ENCODE data around the gene MARF1.
"Not testable (repeated sequence)": the region's sequence is repeated elsewhere in the genome, so short reads cannot be mapped to it uniquely, and the experiment has no call there.

The MARF1 gene, protein sequence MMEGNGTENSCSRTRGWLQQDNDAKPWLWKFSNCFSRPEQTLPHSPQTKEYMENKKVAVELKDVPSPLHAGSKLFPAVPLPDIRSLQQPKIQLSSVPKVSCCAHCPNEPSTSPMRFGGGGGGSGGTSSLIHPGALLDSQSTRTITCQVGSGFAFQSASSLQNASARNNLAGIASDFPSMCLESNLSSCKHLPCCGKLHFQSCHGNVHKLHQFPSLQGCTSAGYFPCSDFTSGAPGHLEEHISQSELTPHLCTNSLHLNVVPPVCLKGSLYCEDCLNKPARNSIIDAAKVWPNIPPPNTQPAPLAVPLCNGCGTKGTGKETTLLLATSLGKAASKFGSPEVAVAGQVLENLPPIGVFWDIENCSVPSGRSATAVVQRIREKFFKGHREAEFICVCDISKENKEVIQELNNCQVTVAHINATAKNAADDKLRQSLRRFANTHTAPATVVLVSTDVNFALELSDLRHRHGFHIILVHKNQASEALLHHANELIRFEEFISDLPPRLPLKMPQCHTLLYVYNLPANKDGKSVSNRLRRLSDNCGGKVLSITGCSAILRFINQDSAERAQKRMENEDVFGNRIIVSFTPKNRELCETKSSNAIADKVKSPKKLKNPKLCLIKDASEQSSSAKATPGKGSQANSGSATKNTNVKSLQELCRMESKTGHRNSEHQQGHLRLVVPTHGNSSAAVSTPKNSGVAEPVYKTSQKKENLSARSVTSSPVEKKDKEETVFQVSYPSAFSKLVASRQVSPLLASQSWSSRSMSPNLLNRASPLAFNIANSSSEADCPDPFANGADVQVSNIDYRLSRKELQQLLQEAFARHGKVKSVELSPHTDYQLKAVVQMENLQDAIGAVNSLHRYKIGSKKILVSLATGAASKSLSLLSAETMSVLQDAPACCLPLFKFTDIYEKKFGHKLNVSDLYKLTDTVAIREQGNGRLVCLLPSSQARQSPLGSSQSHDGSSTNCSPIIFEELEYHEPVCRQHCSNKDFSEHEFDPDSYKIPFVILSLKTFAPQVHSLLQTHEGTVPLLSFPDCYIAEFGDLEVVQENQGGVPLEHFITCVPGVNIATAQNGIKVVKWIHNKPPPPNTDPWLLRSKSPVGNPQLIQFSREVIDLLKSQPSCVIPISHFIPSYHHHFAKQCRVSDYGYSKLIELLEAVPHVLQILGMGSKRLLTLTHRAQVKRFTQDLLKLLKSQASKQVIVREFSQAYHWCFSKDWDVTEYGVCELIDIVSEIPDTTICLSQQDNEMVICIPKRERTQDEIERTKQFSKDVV (N-terminal part only)

DNA sequence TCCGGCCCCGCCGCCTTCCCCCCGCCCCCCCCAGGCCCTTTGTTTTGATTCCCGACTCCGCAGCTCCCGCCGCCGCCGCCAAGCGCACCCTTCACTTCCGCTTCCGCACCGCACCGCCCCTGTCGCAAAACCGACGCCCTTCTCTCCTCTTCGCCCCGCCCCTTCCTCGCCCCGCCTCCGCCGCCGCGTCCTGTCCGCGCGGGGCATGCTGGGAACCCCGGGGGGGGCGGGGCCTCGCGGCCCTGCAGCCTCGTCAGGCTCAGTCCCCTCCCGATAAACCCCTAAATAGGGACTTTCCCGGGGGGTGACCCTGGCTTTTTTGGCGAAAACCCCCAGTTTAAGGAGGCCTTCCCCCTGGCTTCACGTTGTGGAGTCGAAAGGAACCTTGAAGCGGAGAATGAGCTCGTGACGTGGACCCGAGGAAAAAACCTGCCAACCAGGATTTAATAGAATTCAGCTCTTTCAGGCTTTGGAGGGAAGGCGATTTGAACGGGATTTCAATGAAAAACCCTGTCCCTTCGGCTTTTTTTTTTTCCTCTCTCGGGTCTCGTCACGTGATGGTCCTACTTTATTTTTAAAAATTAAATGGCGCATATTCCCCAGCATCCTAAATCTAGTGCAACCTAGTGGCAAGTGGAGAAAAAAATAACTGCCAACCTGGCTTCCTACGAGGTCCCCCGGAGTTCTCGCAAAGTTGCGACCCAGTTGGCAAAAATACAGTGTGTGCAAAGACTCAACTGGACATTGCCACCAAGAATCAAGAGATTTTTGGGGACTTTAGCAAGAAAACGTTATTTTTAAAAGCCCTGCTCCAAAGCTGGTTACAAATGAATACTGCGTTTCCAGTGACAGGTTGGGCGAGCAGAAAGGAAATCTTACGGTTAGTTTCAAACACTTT lies at the start of gene MARF1:
MARF1 (minus strand) TSS at position 107 of the 898 bp plus-strand sequence. CDS start 3,921 bp downstream, outside the sequence.
- peak; percentile 100 for DNase-seq

DNA sequence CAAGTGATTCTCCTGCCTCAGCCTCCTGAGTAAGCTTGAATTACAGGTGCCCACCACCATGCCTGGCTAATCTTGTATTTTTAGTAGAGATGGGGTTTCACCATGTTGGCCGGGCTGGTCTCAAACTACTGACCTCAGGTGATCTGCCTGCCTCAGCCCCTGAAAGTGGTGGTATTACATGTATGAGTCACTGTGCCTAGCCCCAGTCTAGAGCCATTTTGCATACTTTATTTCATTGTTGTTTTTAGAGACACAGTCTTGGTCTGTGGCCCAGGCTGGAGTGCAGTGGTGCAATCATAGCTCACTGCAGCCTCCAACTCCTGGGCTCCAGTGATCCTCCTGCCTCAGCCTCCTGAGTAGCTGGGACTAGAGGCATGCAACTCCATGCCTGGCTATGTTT lies 49.6 kb upstream of the MARF1 start:
- not testable (repeated sequence) for DNase-seq

DNA sequence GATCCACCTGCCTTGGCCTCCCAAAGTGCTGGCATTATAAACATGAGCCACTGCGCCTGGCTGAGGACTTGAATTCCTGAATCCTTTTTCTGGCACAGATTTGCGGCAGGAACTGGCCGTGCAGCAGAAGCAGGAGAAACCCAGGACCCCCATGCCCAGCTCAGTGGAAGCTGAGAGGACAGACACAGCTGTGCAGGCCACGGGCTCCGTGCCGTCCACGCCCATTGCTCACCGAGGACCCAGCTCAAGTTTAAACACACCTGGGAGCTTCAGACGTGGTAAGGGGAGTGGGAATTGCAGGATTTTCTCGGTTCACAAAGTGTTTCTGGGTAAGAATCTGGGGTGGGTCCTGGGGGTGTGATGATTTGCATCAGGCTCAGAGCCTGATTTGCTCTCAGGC lies 48.1 kb upstream of the MARF1 start:
- no peak for DNase-seq

DNA sequence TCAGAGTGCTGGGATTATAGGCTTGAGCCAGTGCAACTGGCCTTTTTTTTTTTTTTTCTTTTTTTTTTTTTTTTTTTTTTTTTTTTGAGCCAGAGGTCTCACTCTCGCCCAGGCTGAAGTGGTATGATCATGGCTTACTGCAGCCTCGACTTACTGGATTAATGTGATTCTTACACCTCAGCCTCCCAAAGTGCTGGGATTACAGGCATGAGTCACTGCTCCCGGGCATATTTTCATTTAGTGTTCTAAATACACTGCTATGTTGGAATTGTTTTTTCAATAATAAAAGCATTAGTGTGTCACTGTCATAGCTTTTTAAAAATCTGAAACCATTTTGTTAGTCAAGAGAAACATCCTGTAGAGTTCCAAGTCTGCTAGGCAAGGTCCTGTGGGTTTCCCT lies 47.3 kb upstream of the MARF1 start:
- no peak for DNase-seq

DNA sequence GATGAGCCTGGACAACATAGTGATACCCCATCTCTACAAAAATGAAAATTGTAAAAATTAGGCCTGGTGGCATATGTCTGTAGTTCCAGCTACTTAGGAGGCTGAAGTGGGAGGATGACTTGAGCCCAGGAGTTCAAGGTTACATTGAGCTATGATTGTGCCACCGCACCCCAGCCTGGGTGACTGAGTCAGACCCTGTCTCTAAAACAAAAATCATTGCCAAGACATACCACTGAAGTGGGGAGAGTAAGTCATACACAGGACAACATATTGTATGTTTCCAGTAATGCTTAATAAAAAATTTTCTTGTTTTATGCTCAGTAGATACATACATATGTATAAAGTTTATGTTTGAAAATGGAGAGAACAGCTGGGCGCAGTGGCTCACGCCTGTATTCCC lies 46.3 kb upstream of the MARF1 start:
- DNase-seq = no peak

DNA sequence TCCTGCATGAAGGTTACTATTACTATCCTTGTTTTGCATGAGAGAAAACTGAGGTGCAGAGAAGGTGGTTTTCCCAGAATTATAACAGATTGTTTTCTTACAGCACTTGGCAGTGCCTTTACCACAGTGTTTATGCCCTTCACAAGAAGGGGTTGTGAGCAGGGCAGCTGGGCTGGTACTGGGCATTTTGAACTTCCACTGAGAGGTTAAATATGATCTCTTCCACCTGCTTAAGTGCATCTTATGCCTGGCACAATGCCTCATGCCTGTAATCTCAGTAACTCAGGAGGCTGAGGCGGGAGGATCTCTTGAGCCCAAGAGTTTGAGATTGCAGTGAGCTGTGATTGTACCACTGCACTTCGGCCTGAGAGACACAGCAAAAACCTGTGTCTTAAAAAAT lies 43.3 kb upstream of the MARF1 start:
- no peak for DNase-seq

DNA sequence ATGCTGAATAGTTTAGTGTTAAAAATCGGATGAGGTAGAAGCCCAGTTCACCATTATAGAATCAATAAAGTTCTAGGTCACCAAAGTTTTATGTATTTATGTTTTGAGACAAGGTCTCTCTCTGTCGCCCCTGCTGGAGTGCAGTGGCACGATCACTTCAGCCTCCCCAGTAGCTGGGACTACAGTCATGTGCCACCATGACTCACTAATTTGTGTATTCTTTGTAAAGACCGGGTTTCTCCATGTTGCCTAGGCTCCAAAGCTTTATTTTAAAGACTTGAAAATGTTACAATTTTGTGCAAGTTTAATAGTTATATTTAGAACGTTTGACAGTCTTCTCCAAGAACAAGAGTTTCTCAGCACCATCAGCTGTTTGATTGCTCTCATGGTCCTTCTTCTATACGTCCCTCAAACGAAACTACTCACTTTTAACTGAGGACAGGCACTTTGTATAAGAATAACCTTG lies 39.2 kb upstream of the MARF1 start:
- peak; percentile 57 for DNase-seq

DNA sequence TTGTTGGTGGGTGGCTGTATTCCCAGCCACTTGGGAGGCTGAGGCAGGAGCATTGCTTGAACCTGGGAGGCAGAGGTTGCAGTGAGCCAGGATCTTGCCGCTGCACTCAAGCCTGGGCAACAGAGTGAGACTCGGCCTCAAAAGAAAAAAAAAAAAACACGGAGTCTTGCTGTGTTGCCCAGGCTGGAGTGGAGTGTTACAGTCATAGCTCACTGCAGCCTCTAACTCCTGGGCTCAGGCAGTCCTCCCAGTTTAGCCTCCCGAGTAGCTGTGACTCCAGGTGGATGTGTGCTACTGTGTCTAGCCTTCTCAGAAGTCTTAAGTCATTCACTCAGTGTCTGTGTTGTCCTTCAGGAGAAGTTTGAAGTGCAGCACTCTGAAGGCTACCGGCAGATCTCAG lies 34.5 kb upstream of the MARF1 start:
- DNase-seq = no peak

DNA sequence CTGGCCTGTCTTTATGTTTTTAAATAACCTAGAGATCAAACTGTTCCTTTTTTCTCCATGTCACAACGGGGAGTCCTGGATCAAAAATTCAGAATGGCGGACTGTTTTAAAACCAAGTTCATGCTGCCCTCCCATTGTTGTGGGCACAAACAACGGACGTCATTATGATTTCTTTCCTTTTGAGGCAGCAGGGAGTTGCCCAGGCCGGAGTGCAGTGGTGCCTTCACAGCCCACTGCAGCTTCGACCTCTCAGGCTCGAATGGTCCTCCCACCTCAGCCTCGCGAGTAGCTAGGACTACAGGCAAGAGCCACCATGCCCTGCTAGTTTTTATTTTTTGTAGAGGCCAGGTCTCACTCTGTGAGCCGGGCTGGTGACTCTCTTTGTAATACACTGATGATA lies 33.6 kb upstream of the MARF1 start:
- DNase-seq = no peak

DNA sequence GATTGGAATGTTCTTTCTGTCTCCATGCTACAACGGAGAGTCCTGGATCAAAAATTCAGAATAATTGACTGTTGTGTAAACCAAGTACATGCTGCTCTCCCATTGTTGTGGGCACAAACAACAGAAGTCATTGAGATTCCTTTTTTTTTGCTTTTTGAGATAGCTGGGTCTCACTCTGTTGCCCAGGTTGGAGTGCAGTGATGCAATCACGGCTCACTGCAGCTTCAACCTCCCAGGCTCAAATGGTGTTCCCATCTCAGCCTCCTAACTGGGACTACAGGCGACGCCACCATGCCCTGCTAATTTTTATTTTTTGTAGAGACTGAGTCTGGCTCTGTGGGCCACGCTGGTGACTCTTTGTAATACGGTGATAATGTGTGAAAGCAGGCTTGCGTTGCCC lies 31.6 kb upstream of the MARF1 start:
- DNase-seq = no peak

DNA sequence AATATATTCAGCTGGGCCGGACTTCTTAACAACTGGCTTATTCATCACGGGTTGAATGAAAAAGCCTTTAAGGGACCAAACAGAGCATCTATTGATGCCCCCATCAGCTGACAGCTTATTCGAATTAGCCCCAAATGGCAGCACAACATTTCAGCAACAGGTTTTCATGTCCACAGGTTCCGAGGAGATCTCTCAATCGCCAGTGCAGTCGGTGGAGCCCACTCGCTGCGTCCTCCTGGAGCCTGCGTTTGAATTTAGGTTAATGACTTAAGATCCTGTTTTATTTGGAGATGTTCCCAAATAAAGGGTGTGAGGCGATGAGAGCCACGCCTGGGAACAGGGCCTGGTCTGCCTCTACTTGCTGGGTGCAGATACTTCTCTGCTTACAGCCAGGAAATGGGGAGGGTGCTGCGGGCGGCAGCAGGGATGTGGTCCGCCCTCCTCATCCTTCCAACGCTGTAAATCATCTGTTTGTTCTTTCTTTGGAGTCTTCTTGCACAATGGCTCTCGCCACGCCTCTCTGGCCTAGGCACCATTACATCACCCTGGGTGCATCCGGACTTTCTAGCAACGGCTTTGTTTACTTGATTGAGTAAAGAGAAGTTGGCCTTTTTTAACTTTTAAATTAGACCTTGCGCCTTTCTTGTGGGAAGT lies 29.7 kb upstream of the MARF1 start:
- DNase-seq = peak; percentile 56

DNA sequence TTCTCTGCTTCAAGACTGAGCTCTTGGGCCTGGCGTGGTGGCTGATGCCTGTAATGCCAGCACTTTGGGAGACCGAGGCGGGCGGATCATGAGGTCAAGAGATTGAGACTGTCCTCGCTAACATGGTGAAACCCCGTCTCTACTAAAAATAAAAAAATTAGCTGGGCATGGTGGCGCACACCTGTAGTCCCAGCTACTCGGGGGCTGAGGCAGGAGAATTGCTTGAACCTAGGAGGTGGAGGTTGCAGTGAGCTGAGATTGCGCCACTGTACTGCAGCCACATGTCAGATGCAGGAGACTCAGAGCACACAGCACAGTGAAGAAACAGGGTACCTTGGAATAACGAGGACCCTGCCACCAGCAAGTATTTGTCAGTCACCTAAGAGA lies 29.2 kb upstream of the MARF1 start:
- not testable (repeated sequence) for DNase-seq

DNA sequence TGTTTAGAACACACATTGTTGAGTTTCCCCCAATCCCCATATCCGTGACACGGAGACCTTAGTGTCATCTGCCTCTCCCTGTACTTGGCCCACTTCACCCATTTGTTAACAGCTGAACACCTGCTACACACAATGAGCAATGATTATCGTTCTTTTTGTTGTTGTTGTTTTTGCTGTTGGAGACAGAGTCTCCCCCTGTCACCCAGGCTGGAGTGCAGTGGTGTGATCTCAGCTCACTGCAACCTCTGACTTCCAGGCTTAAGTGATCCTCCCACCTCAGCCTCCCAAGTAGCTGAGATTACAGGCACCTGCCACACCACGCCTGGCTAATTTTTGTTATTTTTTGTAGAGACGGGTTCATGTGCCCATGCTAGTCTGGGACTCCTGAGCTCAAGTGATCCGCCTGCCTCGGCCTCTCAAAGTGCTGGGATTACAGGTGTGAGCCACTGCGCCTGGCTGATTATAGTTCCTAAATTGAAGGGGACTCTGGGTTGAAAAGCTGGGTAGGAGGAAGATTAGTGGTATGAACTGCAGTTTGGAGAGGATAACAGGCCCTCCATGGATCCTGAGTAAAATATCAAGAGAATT lies 28.7 kb upstream of the MARF1 start:
- no peak for DNase-seq

DNA sequence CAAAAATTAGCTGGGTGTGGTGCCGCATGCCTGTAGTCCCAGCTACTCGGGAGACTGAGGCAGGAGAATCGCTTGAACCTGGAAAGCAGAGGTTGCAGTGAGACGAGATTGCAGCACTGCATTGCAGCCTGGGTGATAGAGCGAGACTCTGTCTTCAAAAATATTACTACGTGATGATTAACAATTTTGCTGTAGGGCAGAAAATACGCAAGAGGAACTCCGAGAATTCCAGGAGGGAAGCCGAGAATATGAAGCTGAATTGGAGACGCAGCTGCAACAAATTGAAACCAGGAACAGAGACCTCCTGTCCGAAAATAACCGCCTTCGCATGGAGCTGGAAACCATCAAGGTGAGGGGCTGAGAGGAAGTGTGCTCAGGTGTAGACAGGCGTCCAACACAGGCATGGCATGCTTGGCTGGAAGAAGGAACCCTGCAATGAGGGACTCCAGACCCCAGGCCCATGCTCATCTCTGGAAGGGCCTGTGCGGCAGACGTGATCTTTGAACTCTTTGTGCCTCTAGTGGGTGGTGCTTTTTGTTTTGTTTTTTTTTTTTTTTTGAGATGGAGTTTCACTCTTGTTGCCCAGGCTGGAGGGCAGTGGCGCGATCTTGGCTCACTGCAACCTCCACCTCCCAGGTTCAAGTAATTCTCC lies 24.3 kb upstream of the MARF1 start:
- no peak for DNase-seq

DNA sequence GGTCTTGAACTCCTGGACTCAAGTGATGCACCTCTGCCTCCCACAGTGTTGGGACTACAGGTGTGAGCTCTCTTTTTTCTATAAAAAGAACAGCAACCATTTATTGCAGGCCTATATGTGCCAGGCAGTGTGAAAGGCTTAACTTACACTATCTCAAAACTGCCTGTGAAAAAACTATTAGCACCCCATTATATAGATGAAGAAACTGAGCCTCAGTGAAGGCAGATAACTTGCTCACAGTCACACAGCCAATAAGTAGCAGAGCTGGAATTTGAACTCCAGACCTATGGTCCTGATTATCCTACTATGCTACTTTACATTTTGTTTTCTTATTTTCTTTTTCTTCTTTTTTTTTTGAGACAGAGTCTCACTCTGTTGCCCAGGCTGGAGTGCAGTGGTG lies 22.2 kb upstream of the MARF1 start:
- no peak for DNase-seq

DNA sequence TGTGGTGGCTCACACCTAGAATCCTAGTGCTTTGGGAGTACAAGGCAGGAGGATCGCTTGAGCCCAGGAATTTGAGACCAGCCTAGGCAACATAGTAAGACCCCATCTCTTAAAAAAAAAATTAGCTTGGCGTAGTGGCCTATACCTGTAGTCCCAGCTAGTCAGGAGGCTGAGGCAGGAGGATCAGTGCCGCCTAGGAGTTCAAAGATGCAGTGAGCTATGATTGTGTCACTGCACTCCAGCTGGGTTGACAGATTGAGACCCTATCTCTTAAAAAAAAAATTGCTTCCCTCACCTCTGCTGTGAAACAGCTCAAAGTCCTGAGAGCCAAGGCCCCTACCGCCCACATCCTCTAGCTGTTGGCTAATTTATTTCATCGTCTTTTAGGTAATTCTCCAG lies 17.2 kb upstream of the MARF1 start:
- no peak for DNase-seq

DNA sequence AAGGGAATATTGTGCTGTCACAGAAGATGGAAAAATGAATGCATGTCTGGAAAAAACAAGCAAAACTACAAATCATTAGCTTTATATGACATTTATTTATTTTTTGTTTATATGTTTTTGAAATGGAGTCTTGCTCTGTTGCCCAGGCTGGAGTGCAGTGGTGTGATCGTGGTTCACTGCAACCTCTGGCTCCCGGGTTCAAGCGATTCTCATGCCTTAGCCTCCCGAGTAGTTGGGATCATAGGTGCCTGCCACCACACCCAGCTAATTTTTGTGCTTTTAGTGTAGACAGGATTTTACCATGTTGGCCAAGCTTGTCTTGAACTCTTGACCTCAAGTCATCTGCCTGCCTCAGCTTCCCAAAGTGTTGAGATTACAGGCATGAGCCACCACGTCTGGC lies 15.6 kb upstream of the MARF1 start:
- DNase-seq = no peak

DNA sequence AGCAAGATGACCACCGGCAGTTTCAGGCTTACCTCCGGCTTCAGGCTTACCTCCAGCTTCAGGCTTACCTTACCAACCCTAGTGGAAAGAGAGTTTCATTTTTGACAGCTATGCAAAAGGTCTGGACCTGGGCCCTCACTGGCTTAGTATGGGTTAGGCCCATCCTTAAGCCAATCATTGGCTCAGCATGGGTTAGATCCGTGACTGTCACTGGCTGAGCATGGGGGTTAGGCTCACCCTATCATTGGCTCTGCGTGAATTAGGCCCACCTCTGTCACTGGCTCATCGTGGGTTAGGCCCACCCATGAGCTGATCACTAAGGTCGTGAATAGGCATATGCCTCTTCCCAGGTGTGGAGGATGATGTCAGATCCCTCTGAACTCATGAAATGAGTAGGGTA lies 15.2 kb upstream of the MARF1 start:
- no peak for DNase-seq

DNA sequence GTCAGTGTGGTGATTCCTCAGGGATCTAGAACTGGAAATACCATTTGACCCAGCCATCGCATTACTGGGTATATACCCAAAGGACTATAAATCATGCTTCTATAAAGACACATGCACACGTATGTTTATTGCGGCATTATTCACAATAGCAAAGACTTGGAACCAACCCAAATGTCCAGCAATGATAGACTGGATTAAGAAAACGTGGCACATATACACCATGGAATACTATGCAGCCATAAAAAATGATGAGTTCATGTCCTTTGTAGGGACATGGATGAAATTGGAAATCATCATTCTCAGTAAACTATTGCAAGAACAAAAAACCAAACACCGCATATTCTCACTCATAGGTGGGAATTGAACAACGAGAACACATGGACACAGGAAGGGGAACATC lies 12.6 kb upstream of the MARF1 start:
- DNase-seq = not testable (repeated sequence)

DNA sequence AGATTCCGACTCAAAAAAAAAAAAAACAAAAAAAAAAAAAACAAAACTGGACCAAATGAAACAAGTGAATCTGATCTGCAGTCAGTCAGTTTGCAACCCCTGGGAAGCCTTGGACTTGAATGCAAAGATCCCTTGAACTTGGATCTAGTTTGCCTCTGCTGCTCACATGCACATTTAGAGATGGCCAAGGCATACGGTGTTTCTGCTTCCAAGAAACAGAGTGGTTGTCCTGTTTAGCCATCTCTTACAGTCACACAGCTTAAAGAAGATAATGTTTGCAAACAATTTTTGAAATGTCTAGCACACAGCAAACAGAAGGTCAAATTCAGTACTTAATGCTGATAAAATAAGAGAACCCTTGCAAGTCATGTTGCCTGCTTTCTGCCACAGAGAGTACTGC lies 11.6 kb upstream of the MARF1 start:
- no peak for DNase-seq

DNA sequence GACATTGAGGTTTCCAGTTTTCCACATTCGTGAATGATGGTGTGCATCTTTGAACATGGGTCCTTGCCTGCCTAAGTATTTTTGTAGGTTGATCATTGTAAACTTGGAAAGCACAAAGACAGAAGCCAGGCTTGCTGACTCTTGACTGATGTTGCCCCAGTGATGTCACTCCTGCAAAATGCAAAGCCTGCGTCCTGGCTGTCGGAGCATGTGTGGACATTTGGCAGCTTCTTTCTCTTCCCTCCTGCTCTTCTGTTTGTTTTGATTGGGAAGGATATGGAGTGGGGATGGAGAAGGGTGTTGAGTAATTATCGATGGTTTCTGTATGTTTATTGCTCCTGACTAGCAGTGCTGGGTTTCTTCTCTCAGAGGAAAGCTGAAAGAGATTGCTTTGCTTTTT lies 10.3 kb upstream of the MARF1 start:
- DNase-seq = no peak

All from stimulated activated CD4-positive, alpha-beta T cell treated with anti-CD3 and anti-CD28 coated beads, Interleukin-4, amount 100 ng/mL, for 24 hours (primary cell).